T-cell (primary cell): ENCODE results near the gene MYOD1. TPM values are rescaled to one million over a fixed set of nuclear protein-coding genes. Genes with fewer than 3 reads are reported as not detected.

ENCODE experiments used
- ATAC-seq, 4 experiments: fragments of 200-7000 bp in 3 of 4; fragments of 150-1000 bp in 1 of 4; cut with Tn5 transposase; replicated peaks in 1 of 4; 1 replicate in 3 of 4; 2 replicates in 1 of 4; pipeline ENCODE4 v1.10.0; 2021; ENCODE audit warnings: moderate library complexity in 3 of 4, mild to moderate bottlenecking in 2 of 4, moderate number of reproducible peaks in 1 of 4
- CTCF ChIA-PET, 2 donors: fragments of 300-600 bp; sonication (Branson Sonifier 250); formaldehyde crosslinking; loops; one replicate each; lab custom pipeline; 2022; ENCODE audit warnings: antibody characterized with exemption in 2 of 2; lab: Charles Lee
- POLR2A ChIA-PET, 2 donors: fragments of 300-600 bp; sonication (Branson Sonifier 250); formaldehyde crosslinking; loops; one replicate each; lab custom pipeline; 2022; ENCODE audit warnings: antibody characterized with exemption in 2 of 2; lab: Charles Lee
- DNase-seq, 35 experiments: peaks; one replicate each; pipeline versions ENCODE4 v3.0.0 to v3.0.0-alpha.2; 2013 to 2023
- H3K27ac ChIP-seq: one replicate; pipeline ENCODE4 v1.5.1; 2013; ENCODE audit warnings: low read length
- H3K27me3 ChIP-seq, 2 experiments: replicated peaks in 1 of 2; 1 replicate in 1 of 2; 2 replicates in 1 of 2; pipeline versions ENCODE4 v1.6.1 to v1.7.0; 2013; ENCODE audit warnings: low read length in 1 of 2, mixed read lengths in 1 of 2; ENCODE audit not compliant: control insufficient read depth in 2 of 2, insufficient read depth in 2 of 2; ENCODE audit errors: extremely low read depth in 1 of 2
- H3K36me3 ChIP-seq, 2 donors: 1 replicate in 1 of 2; 2 replicates in 1 of 2; pipeline versions ENCODE4 v1.6.1 to v1.7.0; 2013; ENCODE audit warnings: low read length in 1 of 2; ENCODE audit not compliant: control insufficient read depth in 2 of 2, insufficient read depth in 1 of 2; ENCODE audit errors: extremely low read depth in 1 of 2
- H3K4me1 ChIP-seq, 2 experiments: 1 replicate in 1 of 2; 2 replicates in 1 of 2; pipeline versions ENCODE4 v1.6.1 to v1.7.0; 2013; ENCODE audit warnings: low read length in 2 of 2, mixed read lengths in 1 of 2; ENCODE audit not compliant: insufficient read depth in 2 of 2, control insufficient read depth in 1 of 2; ENCODE audit errors: extremely low read depth in 1 of 2
- H3K4me3 ChIP-seq, 2 donors: 1 replicate in 1 of 2; 2 replicates in 1 of 2; pipeline versions ENCODE4 v1.5.1 to v1.7.0; 2013; ENCODE audit warnings: mild to moderate bottlenecking in 2 of 2, low read length in 1 of 2, moderate library complexity in 1 of 2; ENCODE audit not compliant: control insufficient read depth in 1 of 2; ENCODE audit errors: extremely low read depth in 1 of 2
- H3K9me3 ChIP-seq: 2 replicates; pipeline ENCODE4 v1.7.0; 2013
- H3K27ac Mint-ChIP-seq, 2 donors: one replicate each; pipeline ENCODE4 v1.8.0; 2020 to 2021; ENCODE audit warnings: mild to moderate bottlenecking in 2 of 2, mixed read lengths in 2 of 2
- H3K27me3 Mint-ChIP-seq, 2 donors: one replicate each; pipeline ENCODE4 v1.8.0; 2021 to 2022; ENCODE audit warnings: mixed read lengths in 2 of 2
- H3K36me3 Mint-ChIP-seq: one replicate; pipeline ENCODE4 v1.8.0; 2021; ENCODE audit warnings: mixed read lengths
- H3K4me1 Mint-ChIP-seq, 3 donors: one replicate each; pipeline ENCODE4 v1.8.0; 2020 to 2022; ENCODE audit warnings: mixed read lengths in 3 of 3, mild to moderate bottlenecking in 1 of 3
- H3K4me3 Mint-ChIP-seq, 3 donors: one replicate each; pipeline ENCODE4 v1.8.0; 2020 to 2022; ENCODE audit warnings: mild to moderate bottlenecking in 3 of 3, mixed read lengths in 3 of 3, moderate library complexity in 3 of 3
- H3K9me3 Mint-ChIP-seq, 3 donors: one replicate each; pipeline ENCODE4 v1.8.0; 2020 to 2022; ENCODE audit warnings: mixed read lengths in 3 of 3
- WGBS: methylation state at CpG from one replicate; pipeline ENCODE4 v1.1.5; 2013; ENCODE audit warnings: missing lambda C conversion rate; ENCODE audit not compliant: insufficient coverage; 5-methylcytosine and 5-hydroxymethylcytosine counted together
- total RNA-seq, 35 experiments: library from RNA in 6 of 35; stranded (reverse) in 6 of 35; fragments of 120-200 nt in 1 of 35; gene quantifications; one replicate each; pipeline versions ENCODE4 v1.2.1 to v1.2.4 and lab custom pipeline; 2013 to 2026

The MYOD1 gene
- total RNA-seq, 5 donors from 2014 or later (not counting 1 experiment from before 2014, with no cell fraction given): not detected

- Mint-ChIP-seq H3K4me3 (no peak overlapping the region), H3K36me3 (no peaks in the 10 kb centered on the region), H3K9me3 (peaks cover 0 to 8% (median 7%) of the 10 kb centered on the region in 3 donors), H3K27me3 (peaks cover 25 to 43% of the 10 kb centered on the region in 2 donors), H3K4me1 (no peaks in the 10 kb centered on the region), H3K27ac (no peak overlapping the region)
- DNase-seq: no peak
- peaks cover 2 to 27% of the 10 kb centered on the region in 2 experiments for H3K27me3 ChIP-seq
- no peaks in the 10 kb centered on the region for H3K9me3 ChIP-seq
- no peaks in the 10 kb centered on the region for H3K36me3 ChIP-seq
- ChIA-PET POLR2A (interaction anchor here in 1 of 2 donors (0.5 kb wide), 1 partner anchor 29 kb away, joined by 3 read pairs; no protein-coding TSS in a partner anchor), CTCF (no interaction called here)
- H3K4me1 ChIP-seq: no peaks in the 10 kb centered on the region
- H3K4me3 ChIP-seq: no peak overlapping the region
- 77% methylated on average over 3 of the region's 4 CpGs for WGBS
- ATAC-seq: no peak
- H3K27ac ChIP-seq: no peak overlapping the region
Measured at GRCh38 chr11:17700991-17701390, 18.4 kb upstream of the MYOD1 start.

- CTCF ChIA-PET: no interaction called here
- no peak overlapping the region for H3K27ac Mint-ChIP-seq
- no peak overlapping the region for H3K4me3 Mint-ChIP-seq
Measured at GRCh38 chr11:17702876-17703275, 16.5 kb upstream of the MYOD1 start.

GRCh38 chr11:17703951-17704350, 15.4 kb upstream of the MYOD1 start:
- Histone ChIP-seq H3K4me3 (no peak overlapping the region), H3K9me3 (no peaks in the 10 kb centered on the region), H3K4me1 (no peaks in the 10 kb centered on the region), H3K36me3 (no peaks in the 10 kb centered on the region), H3K27ac (no peak overlapping the region), H3K27me3 (peaks cover 0 to 17% of the 10 kb centered on the region in 2 experiments)
- no peak overlapping the region for H3K27ac Mint-ChIP-seq
- ChIA-PET CTCF (no interaction called here), POLR2A (no interaction called here)
- H3K4me1 Mint-ChIP-seq: no peaks in the 10 kb centered on the region
- H3K36me3 Mint-ChIP-seq: no peaks in the 10 kb centered on the region
- DNase-seq: no peak
- no CpG with 5 or more reads among the region's 2 CpGs for WGBS
- no peak for ATAC-seq
- H3K27me3 Mint-ChIP-seq: peaks cover 13 to 25% of the 10 kb centered on the region in 2 donors
- peaks cover 0 to 8% (median 7%) of the 10 kb centered on the region in 3 donors for H3K9me3 Mint-ChIP-seq
- no peak overlapping the region for H3K4me3 Mint-ChIP-seq

More at GRCh38 chr11:17702876-17703275, 16.5 kb upstream of the MYOD1 start:
- no peak for ATAC-seq
- no peak for DNase-seq
- H3K27me3 ChIP-seq: peaks cover 0 to 11% of the 10 kb centered on the region in 2 experiments
- no peaks in the 10 kb centered on the region for H3K36me3 Mint-ChIP-seq
- H3K9me3 ChIP-seq: no peaks in the 10 kb centered on the region
- no peak overlapping the region for H3K4me3 ChIP-seq
- 89% methylated on average over 1 of the region's 5 CpGs for whole genome bisulfite sequencing
- POLR2A ChIA-PET: no interaction called here
- no peaks in the 10 kb centered on the region for H3K4me1 ChIP-seq
- H3K9me3 Mint-ChIP-seq: peaks cover 0 to 8% (median 7%) of the 10 kb centered on the region in 3 donors
- no peak overlapping the region for H3K27ac ChIP-seq
- H3K27me3 Mint-ChIP-seq: peaks cover 13 to 31% of the 10 kb centered on the region in 2 donors
- no peaks in the 10 kb centered on the region for H3K4me1 Mint-ChIP-seq
- no peaks in the 10 kb centered on the region for H3K36me3 ChIP-seq

GRCh38 chr11:17707830-17708229, 11.5 kb upstream of the MYOD1 start:
- H3K4me1 ChIP-seq: no peaks in the 10 kb centered on the region
- ChIA-PET POLR2A (no interaction called here), CTCF (no interaction called here)
- no peaks in the 10 kb centered on the region for H3K4me1 Mint-ChIP-seq
- no peak overlapping the region for H3K27ac Mint-ChIP-seq
- no peaks in the 10 kb centered on the region for H3K36me3 ChIP-seq
- no peaks in the 10 kb centered on the region for H3K9me3 ChIP-seq
- H3K27ac ChIP-seq: no peak overlapping the region
- 33% methylated on average over 2 of the region's 4 CpGs for whole genome bisulfite sequencing
- peaks cover 2 to 16% of the 10 kb centered on the region in 2 experiments for H3K27me3 ChIP-seq
- H3K4me3 ChIP-seq: no peak overlapping the region
- H3K4me3 Mint-ChIP-seq: no peak overlapping the region
- peaks cover 0 to 8% (median 7%) of the 10 kb centered on the region in 3 donors for H3K9me3 Mint-ChIP-seq
- H3K36me3 Mint-ChIP-seq: no peaks in the 10 kb centered on the region
- peaks cover 20 to 21% of the 10 kb centered on the region in 2 donors for H3K27me3 Mint-ChIP-seq
- ATAC-seq: no peak
- DNase-seq: no peak

GRCh38 chr11:17711836-17712235, 7.5 kb upstream of the MYOD1 start:
- H3K36me3 ChIP-seq: no peaks in the 10 kb centered on the region
- H3K27ac ChIP-seq: no peak overlapping the region
- ATAC-seq: no peak
- H3K27ac Mint-ChIP-seq: no peak overlapping the region
- no peak for DNase-seq
- peaks cover 11 to 22% of the 10 kb centered on the region in 2 donors for H3K27me3 Mint-ChIP-seq
- no CpG with 5 or more reads among the region's 4 CpGs for WGBS
- H3K9me3 Mint-ChIP-seq: no peaks in the 10 kb centered on the region
- no peaks in the 10 kb centered on the region for H3K4me1 ChIP-seq
- H3K27me3 ChIP-seq: peaks cover 6 to 33% of the 10 kb centered on the region in 2 experiments
- no peak overlapping the region for H3K4me3 ChIP-seq
- H3K4me1 Mint-ChIP-seq: no peaks in the 10 kb centered on the region
- POLR2A ChIA-PET: no interaction called here
- CTCF ChIA-PET: no interaction called here
- no peak overlapping the region for H3K4me3 Mint-ChIP-seq
- H3K36me3 Mint-ChIP-seq: no peaks in the 10 kb centered on the region
- H3K9me3 ChIP-seq: no peaks in the 10 kb centered on the region

GRCh38 chr11:17713851-17714250, 5.5 kb upstream of the MYOD1 start:
- ATAC-seq: peak in 1 of 4 experiments; percentile 9
- CTCF ChIA-PET: no interaction called here
- no CpG with 5 or more reads among the region's 1 CpG for WGBS

More at GRCh38 chr11:17713851-17714250, 5.5 kb upstream of the MYOD1 start:
- Histone ChIP-seq H3K27me3 (peaks cover 6 to 39% of the 10 kb centered on the region in 2 experiments), H3K4me1 (no peaks in the 10 kb centered on the region), H3K27ac (no peak overlapping the region), H3K36me3 (no peaks in the 10 kb centered on the region), H3K9me3 (no peaks in the 10 kb centered on the region), H3K4me3 (no peak overlapping the region)
- Mint-ChIP-seq H3K27me3 (peaks cover 15 to 25% of the 10 kb centered on the region in 2 donors), H3K4me3 (no peak overlapping the region), H3K9me3 (no peaks in the 10 kb centered on the region), H3K27ac (no peak overlapping the region), H3K4me1 (peaks cover 0 to 1% (median 0%) of the 10 kb centered on the region in 3 donors), H3K36me3 (no peaks in the 10 kb centered on the region)
- DNase-seq: peak in 1 of 35 experiments; percentile 2
- POLR2A ChIA-PET: no interaction called here
